Measurements from ENCODE around the gene PIK3C2G. TPM values are rescaled to one million over a fixed set of nuclear protein-coding genes. Genes with fewer than 3 reads are reported as not detected.
"Not testable (repeated sequence)": the region's sequence is repeated elsewhere in the genome, so short reads cannot be mapped to it uniquely, and the experiment has no call there.

PIK3C2G gene
- polyA plus RNA-seq, 3 donors: not detected

GRCh38 chr12:18492372-18493025, 231.2 kb downstream of the PIK3C2G start:
- H3K9me3 Mint-ChIP-seq: peaks cover 0 to 4% (median 0%) of the 10 kb centered on the region in 7 donors
- Histone ChIP-seq H3K27ac (ENCODE audit: low read depth in 1 of 2, low read length in 2 of 2) (no peak overlapping the region), H3K27me3 (ENCODE audit: control insufficient read depth in 2 of 2, insufficient read depth in 2 of 2, low read length in 2 of 2) (no peaks in the 10 kb centered on the region), H3K4me2 (replicated peaks; ENCODE audit: extremely low read depth, low read length, poor library complexity, severe bottlenecking) (no peak overlapping the region), H4K20me1 (ENCODE audit: insufficient read depth, low read length) (no peaks in the 10 kb centered on the region), H3K79me2 (ENCODE audit: insufficient read depth, low read length) (no peaks in the 10 kb centered on the region), H2AFZ (ENCODE audit: insufficient read depth, low read depth, low read length, poor library complexity, severe bottlenecking) (no peak overlapping the region), H3K4me3 (replicated peaks in 1 of 3; ENCODE audit: low read depth in 2 of 3, low read length in 3 of 3) (no peak overlapping the region), H3K9ac (ENCODE audit: insufficient read depth, low read length, poor library complexity, severe bottlenecking) (no peak overlapping the region), H3K9me3 (replicated peaks in 1 of 2; ENCODE audit: control insufficient read depth in 1 of 2, insufficient read depth in 1 of 2, low read length in 2 of 2) (no peaks in the 10 kb centered on the region), H3K36me3 (replicated peaks in 1 of 2; ENCODE audit: control insufficient read depth in 1 of 2, insufficient read depth in 2 of 2, low read length in 2 of 2) (no peaks in the 10 kb centered on the region), H3K4me1 (ENCODE audit: control insufficient read depth in 1 of 2, insufficient read depth in 2 of 2, low read length in 2 of 2) (no peaks in the 10 kb centered on the region)
- no peak for TF ChIP-seq CTCF (IDR thresholded peaks at IDR 0.05)
- DNase-seq: no peak
- H3K27ac Mint-ChIP-seq: no peak overlapping the region
- H3K27me3 Mint-ChIP-seq (ENCODE audit: low read depth in 3 of 3): no peaks in the 10 kb centered on the region
- H3K4me1 Mint-ChIP-seq: no peaks in the 10 kb centered on the region
- intact Hi-C loops (cut with micrococcal nuclease): no loop called here
- no peaks in the 10 kb centered on the region for H3K36me3 Mint-ChIP-seq
- WGBS (ENCODE audit: insufficient coverage): 100% methylated on average over 1 of the region's 2 CpGs
- no peak overlapping the region for H3K4me3 Mint-ChIP-seq

GRCh38 chr12:18496156-18496555, 234.8 kb downstream of the PIK3C2G start:
- H3K36me3 Mint-ChIP-seq: no peaks in the 10 kb centered on the region
- Histone ChIP-seq H3K36me3 (replicated peaks in 1 of 2; ENCODE audit: control insufficient read depth in 1 of 2, insufficient read depth in 2 of 2, low read length in 2 of 2) (no peaks in the 10 kb centered on the region), H3K27me3 (ENCODE audit: control insufficient read depth in 2 of 2, insufficient read depth in 2 of 2, low read length in 2 of 2) (no peaks in the 10 kb centered on the region), H3K79me2 (ENCODE audit: insufficient read depth, low read length) (no peaks in the 10 kb centered on the region), H2AFZ (ENCODE audit: insufficient read depth, low read depth, low read length, poor library complexity, severe bottlenecking) (no peak overlapping the region), H3K4me3 (replicated peaks in 1 of 3; ENCODE audit: low read depth in 2 of 3, low read length in 3 of 3) (no peak overlapping the region), H3K4me2 (replicated peaks; ENCODE audit: extremely low read depth, low read length, poor library complexity, severe bottlenecking) (no peak overlapping the region), H3K27ac (ENCODE audit: low read depth in 1 of 2, low read length in 2 of 2) (no peak overlapping the region), H3K9me3 (replicated peaks in 1 of 2; ENCODE audit: control insufficient read depth in 1 of 2, insufficient read depth in 1 of 2, low read length in 2 of 2) (peaks cover 0 to 11% of the 10 kb centered on the region in 2 donors), H3K4me1 (ENCODE audit: control insufficient read depth in 1 of 2, insufficient read depth in 2 of 2, low read length in 2 of 2) (no peaks in the 10 kb centered on the region), H3K9ac (ENCODE audit: insufficient read depth, low read length, poor library complexity, severe bottlenecking) (no peak overlapping the region), H4K20me1 (ENCODE audit: insufficient read depth, low read length) (no peaks in the 10 kb centered on the region)
- H3K4me1 Mint-ChIP-seq: no peaks in the 10 kb centered on the region
- no peak overlapping the region for H3K27ac Mint-ChIP-seq
- TF ChIP-seq CTCF (IDR thresholded peaks at IDR 0.05): no peak
- no peak overlapping the region for H3K4me3 Mint-ChIP-seq
- intact Hi-C loops (cut with micrococcal nuclease): no loop called here
- peaks cover 5 to 10% (median 9%) of the 10 kb centered on the region in 7 donors for H3K9me3 Mint-ChIP-seq
- DNase-seq: no peak
- no CpG with 5 or more reads among the region's 2 CpGs for WGBS (ENCODE audit: insufficient coverage)
- H3K27me3 Mint-ChIP-seq (ENCODE audit: low read depth in 3 of 3): no peaks in the 10 kb centered on the region

- H3K4me1 Mint-ChIP-seq; H3K4me1 ChIP-seq (ENCODE audit: control insufficient read depth in 1 of 2, insufficient read depth in 2 of 2, low read length in 2 of 2); H3K4me2 ChIP-seq (replicated peaks; ENCODE audit: extremely low read depth, low read length, poor library complexity, severe bottlenecking); H3K79me2 ChIP-seq (ENCODE audit: insufficient read depth, low read length); H3K4me3 ChIP-seq (replicated peaks in 1 of 3; ENCODE audit: low read depth in 2 of 3, low read length in 3 of 3); H4K20me1 ChIP-seq (ENCODE audit: insufficient read depth, low read length); DNase-seq; H2AFZ ChIP-seq (ENCODE audit: insufficient read depth, low read depth, low read length, poor library complexity, severe bottlenecking); H3K9ac ChIP-seq (ENCODE audit: insufficient read depth, low read length, poor library complexity, severe bottlenecking); H3K36me3 ChIP-seq (replicated peaks in 1 of 2; ENCODE audit: control insufficient read depth in 1 of 2, insufficient read depth in 2 of 2, low read length in 2 of 2); H3K27me3 Mint-ChIP-seq (ENCODE audit: low read depth in 3 of 3); H3K27me3 ChIP-seq (ENCODE audit: control insufficient read depth in 2 of 2, insufficient read depth in 2 of 2, low read length in 2 of 2); intact Hi-C loops (cut with micrococcal nuclease); H3K36me3 Mint-ChIP-seq; H3K4me3 Mint-ChIP-seq; H3K27ac Mint-ChIP-seq; H3K27ac ChIP-seq (ENCODE audit: low read depth in 1 of 2, low read length in 2 of 2): not testable (repeated sequence)
- WGBS (ENCODE audit: insufficient coverage): 95% methylated on average over 33 of the region's 35 CpGs
- H3K9me3 ChIP-seq (replicated peaks in 1 of 2; ENCODE audit: control insufficient read depth in 1 of 2, insufficient read depth in 1 of 2, low read length in 2 of 2): peaks cover 0 to 11% of the 10 kb centered on the region in 2 donors
- H3K9me3 Mint-ChIP-seq: peaks cover 5 to 10% (median 9%) of the 10 kb centered on the region in 7 donors
Observed at GRCh38 chr12:18500160-18500574, 238.8 kb downstream of the PIK3C2G start.

Measured in CD14-positive monocyte (primary cell).